HepG2 (cell line): ENCODE data around the gene ACSS2. TPM values are rescaled to one million over a fixed set of nuclear protein-coding genes. Genes with fewer than 3 reads are reported as not detected.

Experiments used
- ASH2L ChIP-seq: fragments of 300-600, 200-600 bp; sonication (generic); IDR thresholded peaks from 2 replicates; pipeline ENCODE4 v1.7.0; 2017; ENCODE audit warnings: low read depth, mild to moderate bottlenecking, moderate library complexity, mixed read lengths, low read length; ENCODE audit not compliant: insufficient read length
- GLI4 ChIP-seq: sonication (generic); formaldehyde crosslinking; IDR thresholded peaks from 2 replicates; pipeline ENCODE4 v1.5.1; 2020; ENCODE audit warnings: missing genetic modification reagents, mild to moderate bottlenecking, moderate library complexity, borderline replicate concordance
- KLF12 ChIP-seq: sonication (generic); formaldehyde crosslinking; IDR thresholded peaks from 2 replicates; pipeline ENCODE4 v1.4.0; 2020; ENCODE audit warnings: missing genetic modification reagents, borderline replicate concordance
- RAD21 ChIP-seq: fragments of 450-650 bp; formaldehyde crosslinking; IDR thresholded peaks from 2 replicates; pipeline ENCODE4 v1.5.0; 2020; ENCODE audit warnings: mild to moderate bottlenecking
- SMC3 ChIP-seq: IDR thresholded peaks from 2 replicates; pipeline ENCODE4 v1.6.1; 2011; ENCODE audit warnings: low read length, improper control_type of control experiment
- STAG1 ChIP-seq: sonication (generic); formaldehyde crosslinking; IDR thresholded peaks from 2 replicates; pipeline ENCODE4 v1.4.0; 2020; ENCODE audit warnings: missing genetic modification reagents
- STAT5B ChIP-seq: sonication (generic); formaldehyde crosslinking; IDR thresholded peaks from 2 replicates; pipeline ENCODE4 v1.4.0; 2020; ENCODE audit warnings: missing genetic modification reagents
- ZFP62 ChIP-seq: sonication (generic); formaldehyde crosslinking; IDR thresholded peaks from 2 replicates; pipeline ENCODE4 v1.4.0; 2020; ENCODE audit warnings: missing genetic modification reagents
- ZNF430 ChIP-seq: sonication (generic); formaldehyde crosslinking; IDR thresholded peaks from 2 replicates; pipeline ENCODE4 v1.9.0; 2021; ENCODE audit warnings: mild to moderate bottlenecking, missing genetic modification reagents
- polyA plus RNA-seq, 8 experiments: library from polyadenylated mRNA; depleted of rRNA in 3 of 8; stranded (reverse) in 7 of 8; unstranded in 1 of 8; fragments of >200 nt; fragmentation: Illumina TruSeq in 4 of 8; extraction: Trizol in 4 of 8; gene quantifications; 2 replicates each; pipeline versions ENCODE4 v1.2.1 to v1.2.3, GENCODE V29; 2011 to 2016; ENCODE audit warnings: low read depth in 4 of 8, missing spikeins in 1 of 8, mixed read lengths in 1 of 8; ENCODE audit not compliant: insufficient read depth in 1 of 8
- total RNA-seq, 5 experiments: library from RNA; depleted of rRNA; stranded (reverse); fragments of >200 nt; fragmentation: Illumina TruSeq; extraction: Trizol; gene quantifications; 2 replicates each; pipeline ENCODE4 v1.2.3, GENCODE V29; 2016; ENCODE audit warnings: low read depth in 1 of 5
- TF ChIP-seq, protein P1 (sequence below): sonication (generic); formaldehyde crosslinking; IDR thresholded peaks from 2 replicates; pipeline ENCODE4 v1.8.0; 2022; ENCODE audit warnings: missing genetic modification reagents, mild to moderate bottlenecking, inconsistent platforms, borderline replicate concordance
- TF ChIP-seq, protein P2 (sequence below): sonication (generic); formaldehyde crosslinking; IDR thresholded peaks from 2 replicates; pipeline ENCODE4 v1.5.1; 2020; ENCODE audit warnings: missing genetic modification reagents, mild to moderate bottlenecking, borderline replicate concordance
- TF ChIP-seq, protein P3 (sequence below), 2 experiments: fragments of 450-650 bp in 1 of 2; sonication (generic) in 1 of 2; formaldehyde crosslinking; IDR thresholded peaks; 2 replicates each; pipeline versions ENCODE4 v1.5.0 to v1.8.0; 2020 to 2022; ENCODE audit warnings: mild to moderate bottlenecking in 1 of 2, missing genetic modification reagents in 1 of 2
- TF ChIP-seq, protein P4 (sequence below): IDR thresholded peaks from 2 replicates; pipeline ENCODE4 v1.6.1; 2016; ENCODE audit warnings: missing genetic modification reagents, missing compliant biosample characterization
- TF ChIP-seq, protein P5 (sequence below): sonication (generic); formaldehyde crosslinking; IDR thresholded peaks from 2 replicates; pipeline ENCODE4 v1.8.0; 2022; ENCODE audit warnings: missing genetic modification reagents, mild to moderate bottlenecking, borderline replicate concordance
- TF ChIP-seq, protein P6 (sequence below): sonication (generic); formaldehyde crosslinking; IDR thresholded peaks from 2 replicates; pipeline ENCODE4 v1.5.0; 2020; ENCODE audit warnings: missing genetic modification reagents
- TF ChIP-seq, protein P7 (sequence below): sonication (generic); formaldehyde crosslinking; IDR thresholded peaks from 2 replicates; pipeline ENCODE4 v1.8.1; 2023; ENCODE audit warnings: mild to moderate bottlenecking, missing genetic modification reagents, borderline replicate concordance
- TF ChIP-seq, protein P8 (sequence below): sonication (generic); formaldehyde crosslinking; IDR thresholded peaks from 2 replicates; pipeline ENCODE4 v1.4.0; 2020; ENCODE audit warnings: mild to moderate bottlenecking, low read depth, missing genetic modification reagents
- TF ChIP-seq, protein P9 (sequence below): sonication (generic); formaldehyde crosslinking; IDR thresholded peaks from 2 replicates; pipeline ENCODE4 v1.5.0; 2020; ENCODE audit warnings: missing genetic modification reagents

Gene ACSS2
- total and polyA plus RNA-seq, 2 of the 13 experiments (the other 11 are each of a cell fraction or from before 2014, with no cell fraction given): 72.8 to 89.7 TPM

DNA sequence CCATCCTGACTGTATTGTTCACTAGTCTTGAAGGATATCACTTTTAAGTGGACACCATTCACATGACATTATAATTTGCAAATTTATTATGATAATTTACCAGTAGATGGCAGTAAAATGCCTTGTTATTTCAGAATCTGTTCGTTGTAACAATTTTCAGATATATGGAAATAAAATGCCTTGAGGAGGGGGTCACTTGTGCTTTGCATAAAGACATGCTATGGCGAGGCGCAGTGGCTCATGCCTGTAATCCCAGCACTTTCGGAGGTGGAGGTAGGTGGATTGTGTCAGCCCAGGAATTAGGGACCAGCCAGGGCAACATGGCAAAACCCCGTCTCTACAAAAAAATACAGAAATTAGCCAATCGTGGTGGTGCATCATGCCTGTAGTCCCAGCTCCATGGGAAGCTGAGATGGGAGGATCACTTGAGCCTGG lies 41.9 kb upstream of the ACSS2 start (continued):
- TF ChIP-seq KLF12 (no peak), STAT5B (CRISPR knock-in tag) (no peak), ZFP62 (no peak), SMC3 (0 out of 2 replicates have a peak, but pooled peaks have one; percentile 11), RAD21 (CRISPR knock-in tag) (peak; percentile 61; the same call in 1 of the 2 replicates), ASH2L (peak; percentile 30), ZNF430 (CRISPR knock-in tag) (0 out of 2 replicates have a peak, but pooled peaks have one; percentile 32), GLI4 (CRISPR knock-in tag) (no peak), STAG1 (CRISPR knock-in tag) (peak; percentile 79)
- TF ChIP-seq, protein P1, sequence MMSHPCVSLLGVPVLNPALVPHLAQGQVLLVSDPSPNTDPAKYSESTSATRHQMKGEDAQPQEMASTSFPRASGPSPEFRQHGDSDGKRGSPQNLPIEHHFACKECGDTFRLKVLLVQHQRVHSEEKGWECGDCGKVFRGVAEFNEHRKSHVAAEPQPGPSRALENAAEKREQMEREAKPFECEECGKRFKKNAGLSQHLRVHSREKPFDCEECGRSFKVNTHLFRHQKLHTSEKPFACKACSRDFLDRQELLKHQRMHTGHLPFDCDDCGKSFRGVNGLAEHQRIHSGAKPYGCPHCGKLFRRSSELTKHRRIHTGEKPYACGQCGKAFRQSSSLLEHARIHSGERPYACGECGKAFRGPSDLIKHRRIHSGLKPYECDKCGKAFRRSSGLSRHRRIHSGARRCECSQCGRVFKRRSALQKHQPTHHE (CRISPR knock-in tag): no peak
- TF ChIP-seq, protein P2, sequence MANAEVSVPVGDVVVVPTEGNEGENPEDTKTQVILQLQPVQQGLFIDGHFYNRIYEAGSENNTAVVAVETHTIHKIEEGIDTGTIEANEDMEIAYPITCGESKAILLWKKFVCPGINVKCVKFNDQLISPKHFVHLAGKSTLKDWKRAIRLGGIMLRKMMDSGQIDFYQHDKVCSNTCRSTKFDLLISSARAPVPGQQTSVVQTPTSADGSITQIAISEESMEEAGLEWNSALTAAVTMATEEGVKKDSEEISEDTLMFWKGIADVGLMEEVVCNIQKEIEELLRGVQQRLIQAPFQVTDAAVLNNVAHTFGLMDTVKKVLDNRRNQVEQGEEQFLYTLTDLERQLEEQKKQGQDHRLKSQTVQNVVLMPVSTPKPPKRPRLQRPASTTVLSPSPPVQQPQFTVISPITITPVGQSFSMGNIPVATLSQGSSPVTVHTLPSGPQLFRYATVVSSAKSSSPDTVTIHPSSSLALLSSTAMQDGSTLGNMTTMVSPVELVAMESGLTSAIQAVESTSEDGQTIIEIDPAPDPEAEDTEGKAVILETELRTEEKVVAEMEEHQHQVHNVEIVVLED (CRISPR knock-in tag): no peak
- TF ChIP-seq, protein P3, sequence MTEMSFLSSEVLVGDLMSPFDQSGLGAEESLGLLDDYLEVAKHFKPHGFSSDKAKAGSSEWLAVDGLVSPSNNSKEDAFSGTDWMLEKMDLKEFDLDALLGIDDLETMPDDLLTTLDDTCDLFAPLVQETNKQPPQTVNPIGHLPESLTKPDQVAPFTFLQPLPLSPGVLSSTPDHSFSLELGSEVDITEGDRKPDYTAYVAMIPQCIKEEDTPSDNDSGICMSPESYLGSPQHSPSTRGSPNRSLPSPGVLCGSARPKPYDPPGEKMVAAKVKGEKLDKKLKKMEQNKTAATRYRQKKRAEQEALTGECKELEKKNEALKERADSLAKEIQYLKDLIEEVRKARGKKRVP (CRISPR knock-in tag; IDR thresholded peaks at IDR 0.05): no peak
- TF ChIP-seq, protein P4, sequence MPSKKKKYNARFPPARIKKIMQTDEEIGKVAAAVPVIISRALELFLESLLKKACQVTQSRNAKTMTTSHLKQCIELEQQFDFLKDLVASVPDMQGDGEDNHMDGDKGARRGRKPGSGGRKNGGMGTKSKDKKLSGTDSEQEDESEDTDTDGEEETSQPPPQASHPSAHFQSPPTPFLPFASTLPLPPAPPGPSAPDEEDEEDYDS (CRISPR knock-in tag): no peak
- TF ChIP-seq, protein P5, sequence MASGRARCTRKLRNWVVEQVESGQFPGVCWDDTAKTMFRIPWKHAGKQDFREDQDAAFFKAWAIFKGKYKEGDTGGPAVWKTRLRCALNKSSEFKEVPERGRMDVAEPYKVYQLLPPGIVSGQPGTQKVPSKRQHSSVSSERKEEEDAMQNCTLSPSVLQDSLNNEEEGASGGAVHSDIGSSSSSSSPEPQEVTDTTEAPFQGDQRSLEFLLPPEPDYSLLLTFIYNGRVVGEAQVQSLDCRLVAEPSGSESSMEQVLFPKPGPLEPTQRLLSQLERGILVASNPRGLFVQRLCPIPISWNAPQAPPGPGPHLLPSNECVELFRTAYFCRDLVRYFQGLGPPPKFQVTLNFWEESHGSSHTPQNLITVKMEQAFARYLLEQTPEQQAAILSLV (CRISPR knock-in tag): no peak
- TF ChIP-seq, protein P6, sequence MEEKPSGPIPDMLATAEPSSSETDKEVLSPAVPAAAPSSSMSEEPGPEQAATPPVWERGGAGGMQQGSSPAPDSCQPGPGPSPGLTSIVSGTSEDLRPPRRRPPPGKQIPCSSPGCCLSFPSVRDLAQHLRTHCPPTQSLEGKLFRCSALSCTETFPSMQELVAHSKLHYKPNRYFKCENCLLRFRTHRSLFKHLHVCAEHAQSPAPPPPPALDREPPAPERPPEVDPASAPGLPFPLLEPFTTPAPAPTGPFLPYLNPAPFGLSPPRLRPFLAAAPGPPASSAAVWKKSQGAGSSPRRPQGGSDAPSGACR: 0 out of 2 replicates have a peak, but pooled peaks have one; percentile 43
- TF ChIP-seq, protein P7, sequence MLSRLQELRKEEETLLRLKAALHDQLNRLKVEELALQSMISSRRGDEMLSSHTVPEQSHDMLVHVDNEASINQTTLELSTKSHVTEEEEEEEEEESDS: no peak
- TF ChIP-seq, protein P8, sequence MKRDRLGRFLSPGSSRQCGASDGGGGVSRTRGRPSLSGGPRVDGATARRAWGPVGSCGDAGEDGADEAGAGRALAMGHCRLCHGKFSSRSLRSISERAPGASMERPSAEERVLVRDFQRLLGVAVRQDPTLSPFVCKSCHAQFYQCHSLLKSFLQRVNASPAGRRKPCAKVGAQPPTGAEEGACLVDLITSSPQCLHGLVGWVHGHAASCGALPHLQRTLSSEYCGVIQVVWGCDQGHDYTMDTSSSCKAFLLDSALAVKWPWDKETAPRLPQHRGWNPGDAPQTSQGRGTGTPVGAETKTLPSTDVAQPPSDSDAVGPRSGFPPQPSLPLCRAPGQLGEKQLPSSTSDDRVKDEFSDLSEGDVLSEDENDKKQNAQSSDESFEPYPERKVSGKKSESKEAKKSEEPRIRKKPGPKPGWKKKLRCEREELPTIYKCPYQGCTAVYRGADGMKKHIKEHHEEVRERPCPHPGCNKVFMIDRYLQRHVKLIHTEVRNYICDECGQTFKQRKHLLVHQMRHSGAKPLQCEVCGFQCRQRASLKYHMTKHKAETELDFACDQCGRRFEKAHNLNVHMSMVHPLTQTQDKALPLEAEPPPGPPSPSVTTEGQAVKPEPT (CRISPR knock-in tag): no peak
- TF ChIP-seq, protein P9, sequence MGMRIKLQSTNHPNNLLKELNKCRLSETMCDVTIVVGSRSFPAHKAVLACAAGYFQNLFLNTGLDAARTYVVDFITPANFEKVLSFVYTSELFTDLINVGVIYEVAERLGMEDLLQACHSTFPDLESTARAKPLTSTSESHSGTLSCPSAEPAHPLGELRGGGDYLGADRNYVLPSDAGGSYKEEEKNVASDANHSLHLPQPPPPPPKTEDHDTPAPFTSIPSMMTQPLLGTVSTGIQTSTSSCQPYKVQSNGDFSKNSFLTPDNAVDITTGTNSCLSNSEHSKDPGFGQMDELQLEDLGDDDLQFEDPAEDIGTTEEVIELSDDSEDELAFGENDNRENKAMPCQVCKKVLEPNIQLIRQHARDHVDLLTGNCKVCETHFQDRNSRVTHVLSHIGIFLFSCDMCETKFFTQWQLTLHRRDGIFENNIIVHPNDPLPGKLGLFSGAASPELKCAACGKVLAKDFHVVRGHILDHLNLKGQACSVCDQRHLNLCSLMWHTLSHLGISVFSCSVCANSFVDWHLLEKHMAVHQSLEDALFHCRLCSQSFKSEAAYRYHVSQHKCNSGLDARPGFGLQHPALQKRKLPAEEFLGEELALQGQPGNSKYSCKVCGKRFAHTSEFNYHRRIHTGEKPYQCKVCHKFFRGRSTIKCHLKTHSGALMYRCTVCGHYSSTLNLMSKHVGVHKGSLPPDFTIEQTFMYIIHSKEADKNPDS: 0 out of 2 replicates have a peak, but pooled peaks have one; percentile 51
